Endothelial cell of umbilical vein (primary cell): ENCODE results near the gene ERGIC1.

Experiments
- EZH2 ChIP-seq: IDR thresholded peaks from 2 replicates; pipeline ENCODE4 v1.6.1; 2012; ENCODE audit warnings: borderline replicate concordance, low read depth, mild to moderate bottlenecking, moderate library complexity, low read length, inconsistent platforms; ENCODE audit not compliant: severe bottlenecking
- GATA2 ChIP-seq: IDR thresholded peaks from 2 replicates; pipeline ENCODE4 v1.7.0; 2011; ENCODE audit warnings: low read depth, mild to moderate bottlenecking, moderate library complexity, mixed read lengths, low read length; ENCODE audit not compliant: insufficient read length, insufficient read depth
- MYC ChIP-seq: IDR thresholded peaks from one replicate; pipeline ENCODE4 v1.6.1; 2011; ENCODE audit warnings: mild to moderate bottlenecking, low read depth, low read length
- POLR2A ChIP-seq: IDR thresholded peaks from 2 replicates; pipeline ENCODE4 v1.6.1; 2012; ENCODE audit warnings: low read depth, mild to moderate bottlenecking, control low read depth, low read length
- POLR2AphosphoS5 ChIP-seq: IDR thresholded peaks from 2 replicates; pipeline ENCODE4 v1.6.1; 2012; ENCODE audit warnings: low read depth, mild to moderate bottlenecking, control low read depth, low read length, moderate library complexity; ENCODE audit not compliant: insufficient read depth
- TF ChIP-seq, protein P1 (sequence below), 2 donors: IDR thresholded peaks; 1 replicate in 1 of 2; 2 replicates in 1 of 2; pipeline ENCODE4 v1.5.1; 2011; ENCODE audit warnings: low read length in 2 of 2, mild to moderate bottlenecking in 2 of 2, moderate library complexity in 2 of 2, control low read depth in 1 of 2, inconsistent platforms in 1 of 2, low read depth in 1 of 2; ENCODE audit not compliant: insufficient read depth in 1 of 2; ENCODE audit errors: extremely low read depth in 1 of 2

GRCh38 chr5:172931001-172931536, 97.0 kb downstream of the ERGIC1 start:
- TF ChIP-seq, protein P1, sequence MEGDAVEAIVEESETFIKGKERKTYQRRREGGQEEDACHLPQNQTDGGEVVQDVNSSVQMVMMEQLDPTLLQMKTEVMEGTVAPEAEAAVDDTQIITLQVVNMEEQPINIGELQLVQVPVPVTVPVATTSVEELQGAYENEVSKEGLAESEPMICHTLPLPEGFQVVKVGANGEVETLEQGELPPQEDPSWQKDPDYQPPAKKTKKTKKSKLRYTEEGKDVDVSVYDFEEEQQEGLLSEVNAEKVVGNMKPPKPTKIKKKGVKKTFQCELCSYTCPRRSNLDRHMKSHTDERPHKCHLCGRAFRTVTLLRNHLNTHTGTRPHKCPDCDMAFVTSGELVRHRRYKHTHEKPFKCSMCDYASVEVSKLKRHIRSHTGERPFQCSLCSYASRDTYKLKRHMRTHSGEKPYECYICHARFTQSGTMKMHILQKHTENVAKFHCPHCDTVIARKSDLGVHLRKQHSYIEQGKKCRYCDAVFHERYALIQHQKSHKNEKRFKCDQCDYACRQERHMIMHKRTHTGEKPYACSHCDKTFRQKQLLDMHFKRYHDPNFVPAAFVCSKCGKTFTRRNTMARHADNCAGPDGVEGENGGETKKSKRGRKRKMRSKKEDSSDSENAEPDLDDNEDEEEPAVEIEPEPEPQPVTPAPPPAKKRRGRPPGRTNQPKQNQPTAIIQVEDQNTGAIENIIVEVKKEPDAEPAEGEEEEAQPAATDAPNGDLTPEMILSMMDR (IDR thresholded peaks at IDR 0.05; ENCODE audit: extremely low read depth in 1 of 2, insufficient read depth in 1 of 2, low read depth in 1 of 2, low read length in 2 of 2), result no peak
- no peak for TF ChIP-seq POLR2A
- peak; percentile 94 for TF ChIP-seq POLR2AphosphoS5
- peak; percentile 31 for TF ChIP-seq MYC
- peak; percentile 97 for TF ChIP-seq GATA2
- no peak for TF ChIP-seq EZH2
